Measurements from ENCODE around the gene MYO5B.
"Not testable (repeated sequence)": the region's sequence is repeated elsewhere in the genome, so short reads cannot be mapped to it uniquely, and the experiment has no call there.

GRCh38 chr18:49799806-49800205, 395.1 kb downstream of the MYO5B start:
- not testable (repeated sequence) for TF ChIP-seq JUND, EZH2 (IDR thresholded peaks at IDR 0.05)
